Omental fat pad (tissue), 4 donors: Measurements from ENCODE around the gene TMEM147. TPM values are rescaled to one million over a fixed set of nuclear protein-coding genes. Genes with fewer than 3 reads are reported as not detected.

Source experiments
- ATAC-seq: fragments of 150-250 bp; one replicate; pipeline ENCODE4 v1.9.1; 2016; ENCODE audit warnings: mild to moderate bottlenecking, moderate library complexity; ENCODE audit not compliant: low FRiP score
- DNase-seq: peaks from one replicate; pipeline ENCODE4 v3.0.0-alpha.2; 2019; ENCODE audit warnings: low spot score
- CTCF ChIP-seq, 3 donors: fragments of 450-650 bp; IDR thresholded peaks; one replicate each; pipeline ENCODE4 v1.5.1; 2016 to 2017; ENCODE audit warnings: antibody characterized with exemption in 3 of 3, mild to moderate bottlenecking in 3 of 3, moderate library complexity in 2 of 3
- total RNA-seq, 4 donors: library from RNA; depleted of rRNA; stranded (reverse); fragments of >200 nt; gene quantifications; one replicate each; pipeline ENCODE4 v1.1.0, GENCODE V29; 2016

TMEM147 gene
- total RNA-seq, 4 donors from 2014 or later = 67.1 to 114 (median 74.5) TPM

- DNase-seq = no peak
- ATAC-seq = no peak
- TF ChIP-seq CTCF (IDR thresholded peaks at IDR 0.05) = no peak
These were observed 8.1 kb downstream of the TMEM147 start for GRCh38 chr19:35553385-35554000.

GRCh38 chr19:35554076-35554475, 8.7 kb downstream of the TMEM147 start:
- TF ChIP-seq CTCF (IDR thresholded peaks at IDR 0.05) = no peak
- ATAC-seq (no peak), DNase-seq (no peak)

DNA sequence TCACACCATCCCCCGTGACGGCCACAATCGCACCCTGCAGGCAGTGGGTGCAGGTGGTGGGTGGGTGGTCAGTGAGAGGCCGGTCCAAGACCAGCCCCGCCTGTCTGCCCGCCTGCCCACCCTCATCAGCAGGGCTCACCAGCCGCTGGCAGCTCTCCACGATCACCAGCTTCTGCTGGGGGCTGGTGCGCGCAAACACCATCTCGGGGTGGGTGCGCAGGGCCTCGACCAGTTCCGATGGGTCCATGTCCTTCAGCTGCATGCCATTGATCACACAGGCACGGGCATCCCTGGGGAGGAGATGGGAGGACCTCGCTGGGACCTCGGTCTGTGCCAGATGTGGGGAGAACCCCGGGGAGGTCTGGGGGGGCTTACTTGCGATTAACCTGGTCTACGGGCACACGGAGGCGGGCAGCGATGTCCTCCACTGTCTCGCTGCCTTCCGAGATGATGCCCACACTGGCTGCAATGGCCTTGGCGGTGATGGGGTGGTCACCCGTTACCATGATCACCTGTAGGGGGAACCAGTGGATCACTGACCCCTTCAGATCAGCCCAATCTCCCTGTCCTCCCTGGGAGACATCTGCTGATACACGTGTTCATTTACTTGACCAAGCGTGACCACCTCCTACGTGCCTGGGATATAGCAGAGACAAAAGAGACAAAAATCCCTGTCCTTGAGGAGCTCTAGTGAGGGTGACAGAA, 10.0 kb downstream of the TMEM147 start:
- DNase-seq = no peak
- no peak for TF ChIP-seq CTCF (IDR thresholded peaks at IDR 0.05)
- no peak for ATAC-seq

DNA sequence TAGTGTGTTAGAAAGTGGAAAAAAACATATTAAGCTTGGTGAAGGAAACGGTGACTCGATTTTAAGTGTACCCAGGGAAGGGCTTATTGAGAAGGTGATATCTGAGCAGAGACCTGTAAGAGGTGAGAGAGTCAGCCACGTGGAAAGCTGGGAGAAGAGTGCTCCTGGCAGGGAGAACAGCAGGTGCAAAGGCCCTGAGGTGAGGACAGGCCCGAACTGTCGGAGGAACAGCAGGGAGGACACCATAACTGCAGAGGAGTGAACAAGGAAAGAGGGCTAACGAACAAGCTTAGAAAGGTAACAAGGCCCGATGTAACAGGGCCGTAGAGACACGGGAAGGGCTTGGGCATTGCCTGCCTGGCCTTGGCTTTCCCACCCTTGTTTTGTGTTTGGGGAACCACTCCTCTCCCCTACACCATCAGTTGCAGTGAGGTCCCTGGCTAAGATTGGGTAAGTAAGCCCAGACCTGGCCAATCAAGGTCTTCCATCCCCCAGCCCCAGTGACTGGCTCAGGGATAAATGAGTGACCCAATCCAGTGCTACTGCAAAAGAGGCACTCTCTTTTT, 10.7 kb downstream of the TMEM147 start:
- no peak for DNase-seq
- ATAC-seq = no peak
- TF ChIP-seq CTCF (IDR thresholded peaks at IDR 0.05) = no peak

DNA sequence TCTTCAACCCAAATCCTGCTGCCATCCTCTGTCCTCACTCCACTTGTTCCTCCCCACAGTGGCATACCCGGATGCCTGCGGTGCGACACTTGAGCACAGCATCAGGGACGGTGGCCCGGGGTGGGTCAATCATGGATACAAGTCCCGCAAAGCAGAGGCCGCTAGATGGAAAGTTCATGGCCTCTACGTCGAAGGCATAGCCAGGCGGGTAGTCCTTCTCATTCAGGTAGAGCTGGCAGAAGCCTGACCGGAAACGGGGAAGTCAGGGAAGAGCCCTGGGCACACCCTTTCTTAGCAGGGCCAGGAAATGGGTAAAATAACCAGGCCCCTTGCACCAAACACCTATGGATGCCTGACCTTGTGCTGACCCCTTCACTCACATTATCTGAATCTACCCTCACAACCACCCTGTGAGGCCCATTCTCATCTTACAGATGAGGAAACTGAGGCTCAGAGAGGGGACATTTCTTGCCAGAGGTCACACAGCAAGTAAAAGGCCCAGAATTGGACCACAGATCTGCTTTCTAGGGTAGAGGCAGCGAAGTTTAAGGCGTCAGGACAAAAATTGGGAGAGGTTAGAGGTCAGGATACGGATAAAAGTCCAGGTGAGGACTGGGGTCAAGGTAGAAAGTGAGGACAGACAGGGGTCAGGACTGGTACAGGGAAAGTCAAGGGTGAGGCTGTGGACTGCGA, 11.6 kb downstream of the TMEM147 start:
- no peak for TF ChIP-seq CTCF (IDR thresholded peaks at IDR 0.05)
- ATAC-seq (no peak), DNase-seq (no peak)

GRCh38 chr19:35557539-35558399, 12.3 kb downstream of the TMEM147 start:
- DNase-seq (peak; percentile 49), ATAC-seq (peak; percentile 74)
- no peak for TF ChIP-seq CTCF (IDR thresholded peaks at IDR 0.05)
